Skeletal muscle satellite cell (primary cell): ENCODE measurements around the gene COQ4.

Experiments
- H3K27me3 ChIP-seq: 2 replicates; pipeline ENCODE4 v1.7.0; 2013; ENCODE audit warnings: low read length; ENCODE audit not compliant: control insufficient read depth, insufficient read depth
- H3K36me3 ChIP-seq: 2 replicates; pipeline ENCODE4 v1.7.0; 2013; ENCODE audit warnings: mild to moderate bottlenecking, control low read depth, low read length; ENCODE audit not compliant: insufficient read depth
- H3K4me1 ChIP-seq: 2 replicates; pipeline ENCODE4 v1.7.0; 2013; ENCODE audit warnings: low read length; ENCODE audit not compliant: control insufficient read depth, insufficient read depth
- H3K4me2 ChIP-seq: 2 replicates; pipeline ENCODE4 v1.7.0; 2013; ENCODE audit warnings: mild to moderate bottlenecking, low read length
- H3K4me3 ChIP-seq: 2 replicates; pipeline ENCODE4 v1.7.0; 2013; ENCODE audit warnings: low read length
- H3K9ac ChIP-seq: 2 replicates; pipeline ENCODE4 v1.7.0; 2013; ENCODE audit warnings: mild to moderate bottlenecking, low read depth, low read length, moderate library complexity
- H3K9me3 ChIP-seq: replicated peaks from 2 replicates; pipeline ENCODE4 v1.7.0; 2013; ENCODE audit warnings: mild to moderate bottlenecking, control low read depth, low read length

Gene COQ4

DNA sequence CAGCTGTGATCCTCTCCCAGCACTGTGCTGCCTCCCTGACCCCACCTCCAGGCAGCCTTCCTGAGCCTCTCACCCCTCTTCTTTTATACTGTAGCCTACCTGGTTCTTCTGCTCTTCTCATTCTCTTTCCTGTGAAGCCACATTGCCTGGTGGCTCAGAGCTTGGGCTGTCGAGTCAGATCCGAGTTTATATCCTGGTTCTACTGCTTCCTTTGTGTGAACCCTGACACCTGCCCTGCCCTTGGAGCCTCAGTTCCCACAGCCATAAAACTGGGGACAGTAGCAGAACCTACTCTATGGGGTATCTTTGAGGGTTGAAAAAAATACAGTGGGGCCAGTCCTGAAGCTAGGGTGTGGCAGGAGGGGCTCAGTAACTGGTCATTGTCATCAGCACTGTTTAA, 26.5 kb downstream of the COQ4 start:
- Histone ChIP-seq H3K4me1 (no peaks in the 10 kb centered on the region), H3K36me3 (peaks cover 64% of the 10 kb centered on the region), H3K27me3 (no peaks in the 10 kb centered on the region), H3K4me2 (no peak overlapping the region), H3K9me3 (no peaks in the 10 kb centered on the region), H3K4me3 (no peak overlapping the region), H3K9ac (no peak overlapping the region)

DNA sequence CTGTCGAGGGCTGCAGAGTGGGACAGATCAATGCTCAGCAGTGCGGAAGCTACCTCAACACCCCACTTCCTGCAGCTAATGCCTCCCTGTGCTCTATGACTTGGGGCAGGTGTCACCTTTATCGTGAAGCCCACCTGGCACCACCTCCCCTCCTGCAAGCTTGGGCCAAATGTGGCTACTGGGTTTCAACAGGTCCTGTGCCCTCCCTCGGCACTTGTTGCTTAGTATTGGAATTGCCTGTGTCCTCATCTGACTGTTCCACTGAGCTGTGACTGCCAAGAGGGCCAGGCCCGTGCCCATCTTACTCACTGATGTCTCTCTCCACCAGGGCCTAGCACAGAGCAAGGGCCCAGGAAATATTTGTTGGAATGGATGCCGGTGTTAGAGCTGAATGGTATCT, 27.1 kb downstream of the COQ4 start:
- Histone ChIP-seq H3K4me2 (no peak overlapping the region), H3K36me3 (peaks cover 58% of the 10 kb centered on the region), H3K27me3 (no peaks in the 10 kb centered on the region), H3K9ac (no peak overlapping the region), H3K9me3 (no peaks in the 10 kb centered on the region), H3K4me1 (no peaks in the 10 kb centered on the region), H3K4me3 (no peak overlapping the region)

DNA sequence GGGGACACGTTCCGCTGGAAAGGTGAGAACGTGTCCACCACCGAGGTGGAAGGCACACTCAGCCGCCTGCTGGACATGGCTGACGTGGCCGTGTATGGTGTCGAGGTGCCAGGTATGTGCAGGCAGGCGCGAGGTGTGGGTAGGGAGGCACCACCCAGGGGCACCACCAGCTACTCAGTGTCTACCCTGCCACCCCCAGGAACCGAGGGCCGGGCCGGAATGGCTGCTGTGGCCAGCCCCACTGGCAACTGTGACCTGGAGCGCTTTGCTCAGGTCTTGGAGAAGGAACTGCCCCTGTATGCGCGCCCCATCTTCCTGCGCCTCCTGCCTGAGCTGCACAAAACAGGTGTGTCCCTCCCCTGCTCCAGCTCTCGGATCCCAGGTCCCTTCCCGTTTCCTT, 32.8 kb downstream of the COQ4 start:
- no peak overlapping the region for H3K4me3 ChIP-seq
- no peaks in the 10 kb centered on the region for H3K27me3 ChIP-seq
- H3K9me3 ChIP-seq = no peaks in the 10 kb centered on the region
- H3K4me1 ChIP-seq = peaks cover 2% of the 10 kb centered on the region
- no peak overlapping the region for H3K9ac ChIP-seq
- peaks cover 27% of the 10 kb centered on the region for H3K36me3 ChIP-seq
- H3K4me2 ChIP-seq = no peak overlapping the region

DNA sequence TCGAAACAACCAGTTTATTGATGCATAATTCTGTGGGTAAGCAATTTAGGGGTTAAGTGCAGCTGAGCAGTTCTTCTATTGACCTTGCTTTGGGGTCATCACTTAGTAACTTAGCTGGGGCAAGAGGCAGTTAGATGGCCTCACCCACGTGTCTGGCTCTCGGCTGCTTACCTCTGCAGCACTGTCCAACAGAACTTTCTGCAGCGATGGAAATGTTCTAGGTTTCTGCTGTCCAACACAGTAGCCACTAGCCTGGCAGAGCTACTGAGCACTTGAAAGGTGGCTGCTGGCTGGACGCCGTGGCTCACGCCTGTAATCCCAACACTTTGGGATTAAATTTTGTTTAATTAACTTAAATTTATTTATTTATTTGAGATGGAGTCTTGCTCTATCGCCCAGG, 35.5 kb downstream of the COQ4 start:
- Histone ChIP-seq H3K4me2 (no peak overlapping the region), H3K9ac (no peak overlapping the region), H3K9me3 (no peaks in the 10 kb centered on the region), H3K4me3 (no peak overlapping the region), H3K4me1 (peaks cover 24% of the 10 kb centered on the region), H3K36me3 (peaks cover 17% of the 10 kb centered on the region), H3K27me3 (no peaks in the 10 kb centered on the region)

- H3K36me3 ChIP-seq = peaks cover 13% of the 10 kb centered on the region
- H3K27me3 ChIP-seq = no peaks in the 10 kb centered on the region
- H3K4me2 ChIP-seq = no peak overlapping the region
- no peak overlapping the region for H3K9ac ChIP-seq
- H3K4me3 ChIP-seq = no peak overlapping the region
- no peaks in the 10 kb centered on the region for H3K9me3 ChIP-seq
- H3K4me1 ChIP-seq = peaks cover 24% of the 10 kb centered on the region
Observed at GRCh38 chr9:128358861-128359260, 36.2 kb downstream of the COQ4 start.

GRCh38 chr9:128360826-128361225, 38.2 kb downstream of the COQ4 start:
- Histone ChIP-seq H3K4me3 (no peak overlapping the region), H3K4me2 (no peak overlapping the region), H3K27me3 (no peaks in the 10 kb centered on the region), H3K9ac (peak overlapping the region; percentile 19), H3K9me3 (no peaks in the 10 kb centered on the region), H3K36me3 (peaks cover 4% of the 10 kb centered on the region), H3K4me1 (peaks cover 34% of the 10 kb centered on the region)

DNA sequence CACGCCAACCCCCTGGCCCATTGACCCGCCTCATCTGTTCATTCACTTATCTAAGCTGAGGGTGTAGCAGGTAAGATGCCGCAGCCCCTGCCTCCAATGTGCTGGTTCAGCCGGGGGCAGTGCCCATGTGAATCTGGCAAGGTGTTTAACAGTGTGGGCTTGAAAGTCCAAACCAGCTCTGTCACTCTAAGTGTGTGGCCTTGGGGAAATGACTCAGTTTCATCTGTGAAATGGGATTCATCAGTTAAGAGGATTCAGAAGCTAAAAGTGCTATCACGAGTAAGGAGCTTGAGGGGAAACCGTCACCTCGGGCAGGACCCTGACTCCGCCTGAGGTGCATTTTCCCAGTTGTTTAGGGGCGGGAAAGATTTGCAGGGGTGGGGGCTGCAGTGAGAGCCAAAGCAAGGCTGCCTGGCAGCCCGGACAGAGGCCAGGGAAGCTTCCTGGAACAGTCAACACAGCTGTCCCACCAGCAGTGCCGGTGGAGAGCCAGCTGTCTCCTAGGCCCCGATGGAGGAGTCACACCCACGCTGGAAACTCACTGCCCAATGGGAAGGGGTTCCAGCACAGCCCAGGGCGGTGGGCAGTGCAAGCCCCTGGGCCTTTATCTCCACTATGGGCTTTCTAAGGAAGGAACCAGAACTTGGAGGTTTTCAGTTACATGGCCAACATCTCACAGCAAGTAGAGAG, 38.8 kb downstream of the COQ4 start:
- H3K27me3 ChIP-seq = no peaks in the 10 kb centered on the region
- H3K9ac ChIP-seq = peak overlapping the region; percentile 52
- H3K4me1 ChIP-seq = peaks cover 34% of the 10 kb centered on the region
- H3K9me3 ChIP-seq = no peaks in the 10 kb centered on the region
- H3K4me3 ChIP-seq = peak overlapping the region; percentile 74
- H3K36me3 ChIP-seq = no peaks in the 10 kb centered on the region
- peak overlapping the region; percentile 97 for H3K4me2 ChIP-seq

DNA sequence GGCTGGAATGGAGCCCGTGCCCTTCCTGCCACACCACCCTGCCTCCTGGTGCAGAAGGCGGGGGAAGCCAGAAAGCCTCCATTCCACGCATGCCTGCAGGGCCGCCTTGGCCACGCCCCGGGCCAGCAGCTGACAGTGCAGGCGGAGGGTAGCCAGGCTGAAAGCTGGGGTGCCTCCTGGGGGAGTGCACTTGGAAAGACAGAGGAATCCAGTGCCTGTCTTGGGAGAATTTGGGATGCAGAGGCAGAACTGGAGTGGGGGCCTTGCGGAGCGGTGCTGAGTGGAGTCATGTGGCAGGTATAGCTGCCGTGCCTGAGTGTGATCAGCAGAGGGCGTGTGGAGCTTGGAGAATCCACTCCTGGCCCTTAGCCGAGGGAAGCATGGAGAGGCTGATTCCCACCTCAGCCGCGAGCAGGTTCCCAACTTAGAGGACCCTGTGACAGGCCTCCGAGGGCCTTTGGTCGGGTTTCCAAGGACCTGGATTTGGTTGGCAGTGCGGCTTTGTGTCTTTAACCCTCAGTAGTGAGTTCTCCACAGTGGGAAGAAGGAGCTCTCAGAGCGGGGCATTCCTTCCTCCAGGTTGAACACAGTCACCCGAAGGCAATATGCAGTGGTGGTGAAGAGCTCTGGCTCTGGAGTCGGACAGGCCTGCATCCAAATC, 39.5 kb downstream of the COQ4 start:
- Histone ChIP-seq H3K4me3 (peak overlapping the region; percentile 74), H3K4me2 (peak overlapping the region; percentile 97), H3K9me3 (no peaks in the 10 kb centered on the region), H3K36me3 (no peaks in the 10 kb centered on the region), H3K9ac (peak overlapping the region; percentile 52), H3K4me1 (peaks cover 34% of the 10 kb centered on the region), H3K27me3 (no peaks in the 10 kb centered on the region)

DNA sequence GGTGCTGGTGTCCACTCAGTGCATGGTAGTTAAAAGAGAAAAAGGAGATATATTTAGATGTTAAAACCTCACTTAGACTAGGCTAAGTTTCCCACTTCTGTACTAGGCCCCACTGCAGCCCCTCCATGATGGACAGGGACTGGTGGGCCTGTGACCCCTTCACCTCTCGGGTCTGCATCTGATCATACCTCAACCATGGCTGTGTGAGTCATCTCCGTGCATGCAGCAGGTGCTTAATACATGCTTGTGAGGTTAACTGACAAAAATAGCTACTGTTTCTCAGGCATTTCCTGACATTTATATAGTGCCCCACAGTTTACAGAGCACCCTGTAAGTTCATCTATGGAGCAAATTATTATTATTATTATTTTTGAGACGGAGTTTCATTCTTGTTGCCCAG, 40.1 kb downstream of the COQ4 start:
- Histone ChIP-seq H3K4me2 (peak overlapping the region; percentile 97), H3K36me3 (no peaks in the 10 kb centered on the region), H3K9ac (no peak overlapping the region), H3K9me3 (no peaks in the 10 kb centered on the region), H3K4me3 (no peak overlapping the region), H3K27me3 (no peaks in the 10 kb centered on the region), H3K4me1 (peaks cover 34% of the 10 kb centered on the region)

DNA sequence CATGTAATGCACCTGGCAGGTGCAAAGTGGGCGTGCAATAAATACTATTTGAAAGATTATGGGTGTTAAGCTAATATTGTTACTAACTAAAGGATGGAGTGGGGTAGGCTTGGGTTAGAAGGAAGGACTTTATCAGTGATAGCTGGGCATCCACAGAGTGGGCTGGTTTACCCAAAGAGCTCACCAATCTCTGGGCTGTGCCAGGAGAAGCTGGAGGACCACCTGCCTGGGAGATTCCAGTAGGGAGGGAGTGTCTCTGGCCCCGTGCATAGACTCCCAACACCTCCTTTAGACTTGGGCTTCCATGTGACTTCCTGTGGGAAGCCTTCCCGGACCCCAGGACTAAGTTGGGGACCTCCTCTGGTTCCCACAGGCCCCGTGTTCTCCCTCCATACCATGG, 42.9 kb downstream of the COQ4 start:
- peak overlapping the region; percentile 37 for H3K9ac ChIP-seq
- H3K36me3 ChIP-seq = no peaks in the 10 kb centered on the region
- no peak overlapping the region for H3K4me2 ChIP-seq
- peaks cover 36% of the 10 kb centered on the region for H3K4me1 ChIP-seq
- H3K27me3 ChIP-seq = no peaks in the 10 kb centered on the region
- H3K4me3 ChIP-seq = no peak overlapping the region
- no peaks in the 10 kb centered on the region for H3K9me3 ChIP-seq

DNA sequence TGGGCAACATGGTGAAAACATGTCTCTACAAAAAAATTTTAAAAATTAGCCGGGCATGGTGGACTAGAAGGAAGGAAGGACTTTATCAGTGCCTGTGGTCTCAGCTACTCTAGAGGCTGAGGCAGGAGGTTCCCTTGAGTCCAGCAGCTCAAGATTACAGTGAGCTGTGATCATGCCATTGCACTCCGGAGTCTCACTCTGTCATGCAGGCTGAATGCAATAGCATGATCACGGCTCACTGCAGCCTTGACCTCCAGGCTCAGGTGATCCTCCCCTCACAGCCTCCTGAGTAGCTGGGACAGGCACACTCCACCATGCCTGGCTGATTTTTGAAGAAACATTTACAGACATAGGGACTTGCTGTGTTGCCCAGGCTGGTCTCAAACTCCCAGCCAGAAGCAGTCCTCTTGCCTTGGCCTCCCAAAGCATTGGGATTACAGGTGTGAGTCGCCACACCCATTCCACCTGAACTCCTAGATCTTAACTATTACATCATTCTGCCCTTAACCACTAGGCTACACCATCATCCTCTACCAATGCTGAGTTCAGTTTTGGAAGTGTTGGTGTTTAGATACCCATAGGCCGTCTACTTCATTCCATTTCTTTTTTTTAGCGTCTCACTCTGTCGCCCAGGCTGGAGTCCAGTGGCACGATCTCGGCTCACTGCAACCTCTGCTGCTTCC, 46.5 kb downstream of the COQ4 start:
- Histone ChIP-seq H3K9me3 (no peaks in the 10 kb centered on the region), H3K4me2 (no peak overlapping the region), H3K4me3 (no peak overlapping the region), H3K9ac (no peak overlapping the region), H3K27me3 (no peaks in the 10 kb centered on the region), H3K36me3 (no peaks in the 10 kb centered on the region), H3K4me1 (peaks cover 29% of the 10 kb centered on the region)
